ENCODE results near the gene SLC38A3. TPM values are rescaled to one million over a fixed set of nuclear protein-coding genes. Genes with fewer than 3 reads are reported as not detected.

The SLC38A3 gene
- total RNA-seq (2014; rRNA removed; shearing (Covaris generic)), result 0.74 TPM in 1 of 2 replicates, not detected in the other

- DNase-seq (ENCODE audit: low spot score), result no peak
These were observed at the start of gene SLC38A3 for GRCh38 chr3:50204804-50205412. TSS of gene SLC38A3 (plus strand) at chr3:50205271. CDS start at chr3:50214200, 8,929 bp downstream.

- DNase-seq (ENCODE audit: low spot score), result no peak
These were observed 49.6 kb upstream of the SLC38A3 start for GRCh38 chr3:50155491-50155878.

GRCh38 chr3:50155891-50156290 lies 49.2 kb upstream of the SLC38A3 start:
- no peak for DNase-seq (ENCODE audit: low spot score)

DNA sequence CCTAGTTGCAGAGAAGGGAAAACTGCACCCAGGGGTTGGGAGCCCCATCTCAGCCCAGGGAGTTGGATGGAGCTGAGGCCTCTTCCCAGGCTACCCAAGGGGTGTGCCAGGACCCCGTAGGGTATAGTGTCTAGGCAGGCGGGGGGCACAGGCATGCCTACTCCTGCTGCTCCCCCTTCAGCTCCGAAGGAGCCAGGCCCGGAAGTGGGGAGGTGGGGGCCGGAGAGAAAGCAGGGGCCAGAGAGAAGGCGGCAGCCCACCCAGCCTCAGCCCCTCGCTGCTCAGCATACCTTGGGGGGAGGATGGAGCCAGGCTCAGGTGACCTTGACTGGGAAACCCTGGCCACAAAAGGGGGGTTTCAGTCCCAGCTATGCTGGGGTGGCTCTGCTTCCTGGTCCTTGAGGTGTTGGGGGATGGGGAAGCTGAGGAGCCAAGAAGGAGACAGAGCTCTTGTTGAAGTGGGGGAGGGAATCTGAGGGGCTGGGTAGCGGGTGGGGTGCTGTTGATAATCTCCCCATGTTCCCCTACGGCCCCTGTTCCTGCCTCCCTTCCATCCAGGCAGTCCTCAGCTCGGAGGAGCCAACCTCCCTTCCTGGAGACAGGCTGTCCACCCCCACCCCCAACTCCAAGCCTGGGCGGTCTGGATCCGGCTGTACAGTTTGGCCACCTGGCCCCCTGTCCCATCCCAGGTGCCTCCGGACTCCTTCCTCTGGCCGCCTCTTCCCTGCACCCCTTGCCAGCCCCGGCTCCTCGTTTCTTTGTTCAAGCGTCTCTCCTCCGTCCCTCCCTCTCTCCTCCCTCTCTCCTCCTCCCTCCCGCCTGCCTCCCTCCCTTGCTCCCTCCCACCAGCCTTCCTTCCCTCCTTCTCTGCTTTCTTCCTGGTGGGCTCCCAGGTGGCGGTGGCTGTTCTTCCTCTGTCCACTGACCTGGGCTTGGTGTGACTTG lies 48.2 kb upstream of the SLC38A3 start:
- no peak for DNase-seq (ENCODE audit: low spot score)

- no peak for DNase-seq (ENCODE audit: low spot score)
These were observed 47.1 kb upstream of the SLC38A3 start for GRCh38 chr3:50157827-50158529.

GRCh38 chr3:50158530-50159146 lies 46.4 kb upstream of the SLC38A3 start:
- DNase-seq (ENCODE audit: low spot score), result no peak

- peak; percentile 40 for DNase-seq (ENCODE audit: low spot score)
These were observed 44.5 kb upstream of the SLC38A3 start for GRCh38 chr3:50160561-50160983.

GRCh38 chr3:50161320-50161719 lies 43.8 kb upstream of the SLC38A3 start:
- DNase-seq (ENCODE audit: low spot score), result peak; percentile 50

DNA sequence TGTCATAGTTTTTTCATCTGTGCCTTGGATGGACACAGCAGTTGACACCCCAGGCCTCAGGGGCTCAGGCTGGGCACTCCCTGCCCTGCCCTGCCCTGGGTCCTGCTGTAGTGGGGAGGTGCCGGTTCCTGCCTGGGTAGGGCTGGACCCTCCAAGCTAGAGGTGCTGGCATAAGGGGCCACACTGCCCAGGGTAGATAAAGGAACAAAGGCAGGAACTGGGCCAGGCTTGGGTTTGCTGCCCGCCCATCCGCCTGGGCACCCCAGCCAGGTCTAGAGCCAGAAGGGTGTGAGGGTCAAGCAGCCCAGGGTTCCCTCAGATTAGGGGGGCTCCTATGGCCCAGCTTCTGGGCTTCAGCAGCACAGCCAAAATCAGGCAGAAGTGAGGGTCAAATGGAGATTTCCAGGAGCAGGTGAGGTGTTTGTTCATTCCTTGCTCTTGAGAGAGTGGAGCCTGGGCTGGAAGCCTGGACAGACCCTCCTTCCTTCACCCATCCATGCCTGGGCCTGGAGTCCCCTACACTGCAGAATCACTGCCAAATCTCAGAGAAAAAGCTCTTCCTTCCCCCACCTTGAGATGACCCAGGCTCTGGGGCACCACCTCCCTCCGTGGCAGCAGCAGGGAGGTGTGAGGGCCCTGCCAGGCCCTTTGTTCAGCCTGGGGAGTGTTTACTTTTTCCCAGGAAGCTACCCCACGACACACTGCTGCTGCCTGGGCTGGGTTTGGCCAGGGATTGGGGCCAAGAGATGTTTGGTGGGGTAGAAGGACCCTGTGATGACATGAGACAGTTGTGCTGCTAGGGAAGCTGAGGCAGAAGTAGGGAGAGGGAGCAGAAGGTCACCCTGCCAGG lies 42.8 kb upstream of the SLC38A3 start:
- no peak for DNase-seq (ENCODE audit: low spot score)

- DNase-seq (ENCODE audit: low spot score), result peak; percentile 94
These were observed 41.3 kb upstream of the SLC38A3 start for GRCh38 chr3:50163572-50164455.

GRCh38 chr3:50164481-50164880 lies 40.6 kb upstream of the SLC38A3 start:
- DNase-seq (ENCODE audit: low spot score), result no peak

DNA sequence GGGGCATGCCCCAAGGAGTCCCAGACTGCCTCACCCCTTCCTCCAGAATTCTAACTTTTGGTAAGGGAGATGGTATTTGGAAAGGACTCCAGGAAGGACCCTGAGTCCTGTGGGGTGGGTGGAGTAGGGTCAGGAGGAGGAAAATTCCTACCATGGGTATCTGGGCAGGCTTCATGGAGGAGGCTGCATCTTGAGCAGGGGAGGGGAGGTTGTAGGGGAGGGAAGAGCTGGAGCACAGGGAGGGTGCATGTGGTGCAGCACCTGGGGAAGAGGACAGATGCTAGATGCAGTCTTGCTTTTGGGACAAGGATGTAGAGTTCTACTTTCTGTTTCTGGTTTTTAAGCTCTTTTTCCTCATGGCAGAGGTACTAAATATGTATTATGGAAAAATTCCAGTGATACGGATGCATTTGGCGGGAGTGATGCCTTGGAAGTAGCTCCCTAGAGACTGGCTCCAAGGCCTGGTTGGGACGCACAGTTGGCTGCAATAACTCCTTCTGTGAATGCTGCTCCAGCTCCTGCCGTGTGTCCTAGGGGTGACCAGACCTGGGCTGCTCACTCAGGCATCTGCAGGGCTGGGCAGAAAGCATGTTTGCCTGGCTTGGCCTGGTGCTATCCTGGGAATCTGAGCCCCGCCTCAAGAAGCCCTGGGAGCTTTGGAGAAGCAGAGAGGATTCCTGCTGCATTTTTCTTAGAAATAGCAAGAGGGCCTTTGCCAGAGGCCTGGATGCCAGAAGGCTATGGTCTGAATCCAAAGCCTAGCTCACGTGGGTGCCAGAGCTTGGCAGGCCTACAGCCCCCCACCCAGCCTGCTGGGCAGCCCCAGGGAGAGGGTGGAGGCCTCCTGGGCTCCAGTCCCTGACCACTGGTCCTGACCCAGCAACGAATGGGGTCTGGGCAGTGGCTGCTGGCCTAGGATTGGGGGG lies 39.8 kb upstream of the SLC38A3 start:
- DNase-seq (ENCODE audit: low spot score), result no peak

- DNase-seq (ENCODE audit: low spot score), result no peak
These were observed 39.0 kb upstream of the SLC38A3 start for GRCh38 chr3:50165910-50166538.

- DNase-seq (ENCODE audit: low spot score), result no peak
These were observed 38.5 kb upstream of the SLC38A3 start for GRCh38 chr3:50166620-50167019.

- peak; percentile 73 for DNase-seq (ENCODE audit: low spot score)
These were observed 37.8 kb upstream of the SLC38A3 start for GRCh38 chr3:50167069-50167840.

DNA sequence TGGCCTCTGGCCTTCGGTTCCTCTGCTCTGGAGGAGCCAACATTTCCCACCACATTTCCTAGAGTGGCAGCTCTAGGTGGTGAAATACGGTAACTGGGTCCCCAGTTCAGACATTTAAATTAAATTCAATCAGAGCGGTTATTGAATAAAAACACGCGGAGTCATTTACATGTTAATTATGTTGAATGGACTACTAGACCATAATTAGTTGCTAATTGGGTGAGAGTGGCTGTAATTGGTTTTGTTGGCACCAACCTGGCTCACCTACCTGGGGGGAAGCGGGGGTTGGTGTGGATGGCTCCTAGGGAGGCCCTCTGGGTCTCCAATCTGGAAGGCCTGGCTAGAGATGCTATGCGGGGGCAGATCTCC lies 37.2 kb upstream of the SLC38A3 start:
- no peak for DNase-seq (ENCODE audit: low spot score)

- DNase-seq (ENCODE audit: low spot score), result no peak
These were observed 36.7 kb upstream of the SLC38A3 start for GRCh38 chr3:50168388-50168787.

DNA sequence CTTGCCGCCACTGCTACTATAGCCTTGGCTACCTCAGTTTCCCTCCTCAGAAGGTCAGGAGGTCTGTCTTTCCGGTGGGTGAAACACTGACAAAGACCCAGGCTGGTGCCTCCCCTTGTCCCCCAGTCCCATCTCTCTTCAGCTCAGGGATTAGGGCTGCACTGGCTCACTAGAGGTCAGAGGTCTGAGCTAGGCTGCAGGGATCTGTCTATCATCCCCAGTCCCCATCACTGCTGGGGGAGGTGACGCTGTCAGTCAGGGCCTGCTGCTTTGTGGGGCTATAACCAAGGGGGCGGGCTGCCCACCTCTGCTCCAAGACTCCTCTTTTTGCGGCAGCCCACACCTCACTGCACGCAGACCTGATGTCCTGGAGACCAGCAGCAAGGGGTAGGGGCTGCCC lies 36.3 kb upstream of the SLC38A3 start:
- no peak for DNase-seq (ENCODE audit: low spot score)

All from A172 (cell line).